Measurements from ENCODE around the gene UBL4A. TPM values are rescaled to one million over a fixed set of nuclear protein-coding genes. Genes with fewer than 3 reads are reported as not detected.

The UBL4A gene
- total RNA-seq, 2 experiments from 2014 or later: 44.5 to 47.3 TPM

DNA sequence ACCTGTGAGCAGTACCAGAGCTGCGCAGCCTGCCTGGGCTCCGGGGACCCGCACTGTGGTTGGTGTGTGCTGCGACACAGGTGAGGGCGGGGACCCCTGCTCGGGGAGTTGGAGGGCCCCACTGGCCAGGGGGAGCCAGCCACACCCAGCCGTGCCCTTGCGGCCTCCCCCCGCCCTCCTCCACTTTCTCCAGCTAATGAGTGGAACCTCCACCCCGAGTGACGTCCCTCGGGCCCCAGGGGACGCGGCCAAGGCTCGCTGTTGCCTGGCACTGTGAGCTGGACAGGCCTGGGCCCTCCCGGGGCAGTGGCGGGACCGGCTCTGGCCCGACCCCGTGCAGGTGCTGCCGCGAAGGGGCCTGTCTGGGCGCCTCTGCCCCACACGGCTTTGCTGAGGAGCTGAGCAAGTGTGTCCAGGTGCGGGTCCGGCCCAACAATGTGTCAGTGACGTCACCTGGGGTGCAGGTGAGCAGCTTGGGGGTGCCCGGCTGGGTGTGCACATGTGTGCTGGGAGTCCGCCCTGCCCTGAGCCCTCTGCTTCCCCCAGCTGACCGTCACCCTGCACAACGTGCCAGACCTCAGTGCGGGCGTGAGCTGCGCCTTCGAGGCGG is 22.7 kb downstream of the UBL4A start:
- H3K27ac Mint-ChIP-seq: no peak overlapping the region
- H3K4me3 Mint-ChIP-seq: no peak overlapping the region
- DNase-seq: no peak
- no peaks in the 10 kb centered on the region for H3K9me3 Mint-ChIP-seq
- no peaks in the 10 kb centered on the region for H3K27me3 Mint-ChIP-seq
- ChIA-PET CTCF (no interaction called here), POLR2A (no interaction called here)
- peaks cover 8% of the 10 kb centered on the region for H3K4me1 Mint-ChIP-seq
- H3K36me3 Mint-ChIP-seq (ENCODE audit: low read depth): peaks cover 6% of the 10 kb centered on the region

GRCh38 chrX:154462396-154462795 is 24.0 kb downstream of the UBL4A start:
- ChIA-PET POLR2A (no interaction called here), CTCF (no interaction called here)
- Mint-ChIP-seq H3K4me3 (no peak overlapping the region), H3K27me3 (no peaks in the 10 kb centered on the region), H3K27ac (no peak overlapping the region), H3K4me1 (peaks cover 9% of the 10 kb centered on the region), H3K9me3 (no peaks in the 10 kb centered on the region), H3K36me3 (ENCODE audit: low read depth) (peaks cover 5% of the 10 kb centered on the region)
- DNase-seq: no peak

- no peak overlapping the region for H3K4me3 Mint-ChIP-seq
- H3K27me3 Mint-ChIP-seq: no peaks in the 10 kb centered on the region
- POLR2A ChIA-PET: no interaction called here
- no peak for DNase-seq
- H3K36me3 Mint-ChIP-seq (ENCODE audit: low read depth): peaks cover 5% of the 10 kb centered on the region
- H3K27ac Mint-ChIP-seq: no peak overlapping the region
- peaks cover 13% of the 10 kb centered on the region for H3K4me1 Mint-ChIP-seq
- CTCF ChIA-PET: no interaction called here
- no peaks in the 10 kb centered on the region for H3K9me3 Mint-ChIP-seq
Measured at GRCh38 chrX:154460326-154460725, 26.1 kb downstream of the UBL4A start.

GRCh38 chrX:154459832-154460231 is 26.6 kb downstream of the UBL4A start:
- H3K27ac Mint-ChIP-seq: no peak overlapping the region
- H3K36me3 Mint-ChIP-seq (ENCODE audit: low read depth): peaks cover 5% of the 10 kb centered on the region
- no peak for DNase-seq
- CTCF ChIA-PET: interaction anchor here (0.8 kb wide), 1 partner anchor 67 kb away, joined by 3 read pairs; no protein-coding TSS in a partner anchor
- H3K4me3 Mint-ChIP-seq: no peak overlapping the region
- no peaks in the 10 kb centered on the region for H3K9me3 Mint-ChIP-seq
- no peaks in the 10 kb centered on the region for H3K27me3 Mint-ChIP-seq
- POLR2A ChIA-PET: interaction anchor here (1.4 to 1.9 kb wide), 4 partner anchors 17 to 67 kb away, joined by 4 to 11 read pairs (median 5); partner anchors contain the start of genes RPL10 and UBL4A
- H3K4me1 Mint-ChIP-seq: peaks cover 13% of the 10 kb centered on the region

DNA sequence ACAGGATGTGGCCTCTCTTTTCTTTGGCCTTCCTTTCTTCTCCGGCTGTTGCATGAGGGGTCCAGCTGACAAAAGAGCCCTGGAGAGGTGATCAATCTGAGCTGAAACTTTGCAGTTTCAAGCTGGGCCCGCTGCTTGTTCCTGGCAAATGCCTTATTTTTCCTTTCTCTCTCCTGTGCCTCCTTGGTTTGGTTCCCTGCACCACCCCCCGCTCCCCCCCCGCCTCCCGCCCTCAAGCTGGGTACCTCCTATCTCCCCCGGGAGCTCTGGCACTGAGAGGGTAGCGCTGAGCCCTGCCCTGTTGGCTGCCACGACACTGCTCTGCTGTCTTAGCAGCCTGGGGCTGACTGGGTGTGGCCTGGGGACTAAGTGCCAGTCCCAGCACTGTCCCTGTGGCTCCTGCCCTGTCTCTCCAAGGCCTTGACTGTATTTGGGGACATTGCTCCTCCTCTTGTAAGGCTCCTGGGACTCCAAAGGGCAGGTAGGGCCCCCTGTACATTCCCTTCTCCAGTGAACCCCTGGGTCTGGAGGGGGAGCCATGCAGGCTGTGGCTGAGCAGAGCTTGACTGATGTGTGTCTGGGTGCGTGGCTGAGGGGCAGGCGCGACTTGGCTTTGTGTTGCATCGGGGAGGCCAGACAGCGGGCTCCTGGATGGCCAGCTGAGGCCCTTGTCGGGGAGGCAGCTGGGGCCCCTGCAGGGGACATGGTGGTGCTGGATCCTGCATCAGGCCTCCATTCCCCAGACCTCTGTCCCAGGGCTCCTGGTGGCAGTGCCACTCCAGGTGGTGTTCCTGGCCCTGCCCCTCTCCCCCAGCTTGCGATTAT is 27.2 kb downstream of the UBL4A start:
- Mint-ChIP-seq H3K27ac (peak overlapping the region; percentile 63), H3K4me1 (peaks cover 13% of the 10 kb centered on the region), H3K36me3 (ENCODE audit: low read depth) (peaks cover 11% of the 10 kb centered on the region), H3K4me3 (peak overlapping the region; percentile 79), H3K9me3 (no peaks in the 10 kb centered on the region), H3K27me3 (no peaks in the 10 kb centered on the region)
- peak; percentile 28 for DNase-seq
- POLR2A ChIA-PET: interaction anchor here (0.9 to 2.6 kb wide), 10 partner anchors 15 to 85 kb away, joined by 3 to 14 read pairs (median 4); partner anchors contain the start of genes FAM50A, FLNA, RPL10 and SLC10A3
- CTCF ChIA-PET: interaction anchor here (0.6 to 0.8 kb wide), 2 partner anchors 68 to 162 kb away, joined by 3 read pairs; no protein-coding TSS in a partner anchor

- Mint-ChIP-seq H3K9me3 (no peaks in the 10 kb centered on the region), H3K27ac (peak within 1 kb of the TSS; percentile 88), H3K4me1 (peaks cover 13% of the 10 kb centered on the region), H3K36me3 (ENCODE audit: low read depth) (peaks cover 11% of the 10 kb centered on the region), H3K27me3 (no peaks in the 10 kb centered on the region), H3K4me3 (peak within 1 kb of the TSS; percentile 92)
- peak; percentile 62 for DNase-seq
- ChIA-PET POLR2A (interaction anchor here (0.9 to 2.6 kb wide), 14 partner anchors 15 to 84 kb away, joined by 3 to 14 read pairs (median 4); partner anchors contain the start of genes FAM50A, FLNA, RPL10 and SLC10A3), CTCF (interaction anchor here (0.6 kb wide), 1 partner anchor 161 kb away, joined by 3 read pairs; no protein-coding TSS in a partner anchor)
Measured at GRCh38 chrX:154458116-154458953, 28.1 kb downstream of the UBL4A start, which contains the start of gene PLXNA3. Gene PLXNA3 (plus strand): TSS chrX:154458281. CDS start chrX:154460184, 1,903 bp downstream.

DNA sequence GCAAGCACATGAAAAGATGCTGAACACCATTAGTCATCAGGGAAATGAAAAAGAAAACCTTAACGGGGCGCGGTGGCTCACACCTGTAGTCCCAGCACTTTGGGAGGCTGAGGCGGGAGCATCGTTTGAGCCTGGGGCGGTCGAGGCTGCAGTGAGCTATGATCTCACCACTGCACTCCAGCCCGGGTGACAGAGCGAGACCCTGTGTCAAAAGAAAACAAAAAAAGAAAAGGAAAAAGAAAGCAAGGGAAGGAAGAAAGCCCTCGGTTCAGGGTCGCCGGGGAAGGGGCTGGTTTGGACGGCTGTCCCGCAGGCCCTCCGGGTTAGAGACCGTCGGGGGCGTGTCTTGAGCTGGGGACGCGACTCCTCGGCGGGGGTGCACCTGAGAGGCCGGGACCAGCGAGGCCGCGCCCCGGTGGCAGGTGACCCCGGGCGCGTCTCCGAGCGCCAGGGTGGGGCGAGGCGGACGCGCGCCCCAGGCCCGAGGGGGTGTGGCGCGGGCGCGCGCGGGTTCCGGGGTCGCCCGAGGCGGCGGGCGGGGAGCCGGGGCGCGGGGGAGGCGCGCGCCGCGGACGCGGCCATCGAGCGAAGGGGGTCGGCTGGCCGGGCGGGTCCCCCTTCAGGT is 28.8 kb downstream of the UBL4A start:
- POLR2A ChIA-PET: interaction anchor here (1.0 to 2.6 kb wide), 6 partner anchors 16 to 84 kb away, joined by 3 to 14 read pairs (median 4); partner anchors contain the start of genes FLNA, RPL10, SLC10A3 and UBL4A
- CTCF ChIA-PET: no interaction called here
- H3K27me3 Mint-ChIP-seq: no peaks in the 10 kb centered on the region
- H3K9me3 Mint-ChIP-seq: no peaks in the 10 kb centered on the region
- H3K4me3 Mint-ChIP-seq: peak overlapping the region; percentile 92
- peak; percentile 61 for DNase-seq
- H3K27ac Mint-ChIP-seq: peak overlapping the region; percentile 88
- peaks cover 13% of the 10 kb centered on the region for H3K4me1 Mint-ChIP-seq
- peaks cover 13% of the 10 kb centered on the region for H3K36me3 Mint-ChIP-seq (ENCODE audit: low read depth)

DNA sequence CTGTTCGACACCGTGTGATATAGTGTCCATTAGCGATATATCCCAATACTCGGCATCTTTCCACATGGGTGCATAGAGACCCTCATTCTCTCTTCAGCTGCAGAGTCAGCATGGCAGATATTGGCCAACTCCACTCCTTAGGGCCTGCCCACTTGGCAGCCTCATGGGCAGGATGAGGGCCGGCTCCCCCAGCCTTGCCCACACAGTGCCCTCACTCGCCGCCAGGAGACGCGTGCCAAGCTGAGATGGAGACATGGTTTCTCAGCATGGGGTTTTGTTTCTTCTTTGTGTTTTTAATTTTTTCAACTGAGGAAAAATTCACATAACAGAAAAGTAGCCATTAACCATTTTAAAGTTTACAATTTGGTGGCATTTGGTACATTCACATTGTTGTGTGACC is 33.6 kb downstream of the UBL4A start:
- Mint-ChIP-seq H3K36me3 (ENCODE audit: low read depth) (peaks cover 20% of the 10 kb centered on the region), H3K27me3 (no peaks in the 10 kb centered on the region), H3K27ac (no peak overlapping the region), H3K9me3 (no peaks in the 10 kb centered on the region), H3K4me3 (no peak overlapping the region), H3K4me1 (peaks cover 5% of the 10 kb centered on the region)
- no peak for DNase-seq
- POLR2A ChIA-PET: no interaction called here
- CTCF ChIA-PET: no interaction called here

DNA sequence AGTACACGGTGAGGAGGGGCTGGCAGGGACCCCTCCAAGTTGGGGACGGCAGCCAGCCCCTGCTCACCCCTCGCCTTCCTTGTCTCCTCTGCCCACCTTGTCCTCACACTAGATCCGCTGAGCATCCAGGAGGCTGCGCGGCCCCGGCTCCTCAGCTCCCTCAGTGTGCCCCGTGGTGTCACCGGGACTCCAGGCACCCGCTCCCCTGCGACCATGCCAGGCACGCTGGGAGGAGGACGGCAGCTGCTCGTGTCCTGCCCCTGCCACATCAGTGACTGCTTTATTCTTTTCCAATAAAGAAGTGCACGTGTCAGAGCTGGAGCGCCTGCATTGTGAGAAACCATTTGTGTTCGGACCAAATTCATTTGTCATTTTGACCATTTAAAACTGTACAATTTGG is 36.1 kb downstream of the UBL4A start:
- ChIA-PET POLR2A (interaction anchor here (1.3 kb wide), 1 partner anchor 14 kb away, joined by 3 read pairs; no protein-coding TSS in a partner anchor), CTCF (no interaction called here)
- DNase-seq: no peak
- no peaks in the 10 kb centered on the region for H3K27me3 Mint-ChIP-seq
- H3K4me3 Mint-ChIP-seq: no peak overlapping the region
- peaks cover 29% of the 10 kb centered on the region for H3K36me3 Mint-ChIP-seq (ENCODE audit: low read depth)
- no peak overlapping the region for H3K27ac Mint-ChIP-seq
- peaks cover 9% of the 10 kb centered on the region for H3K4me1 Mint-ChIP-seq
- H3K9me3 Mint-ChIP-seq: no peaks in the 10 kb centered on the region

- no peak overlapping the region for H3K27ac Mint-ChIP-seq
- H3K9me3 Mint-ChIP-seq: no peaks in the 10 kb centered on the region
- no peak overlapping the region for H3K4me3 Mint-ChIP-seq
- peaks cover 14% of the 10 kb centered on the region for H3K4me1 Mint-ChIP-seq
- POLR2A ChIA-PET: interaction anchor here (1.3 kb wide), 1 partner anchor 14 kb away, joined by 3 read pairs; no protein-coding TSS in a partner anchor
- CTCF ChIA-PET: interaction anchor here (0.7 kb wide), 1 partner anchor 463 kb away, joined by 3 read pairs; no protein-coding TSS in a partner anchor
- peaks cover 28% of the 10 kb centered on the region for H3K36me3 Mint-ChIP-seq (ENCODE audit: low read depth)
- H3K27me3 Mint-ChIP-seq: no peaks in the 10 kb centered on the region
- no peak for DNase-seq
Measured at GRCh38 chrX:154449618-154450017, 36.8 kb downstream of the UBL4A start.

DNA sequence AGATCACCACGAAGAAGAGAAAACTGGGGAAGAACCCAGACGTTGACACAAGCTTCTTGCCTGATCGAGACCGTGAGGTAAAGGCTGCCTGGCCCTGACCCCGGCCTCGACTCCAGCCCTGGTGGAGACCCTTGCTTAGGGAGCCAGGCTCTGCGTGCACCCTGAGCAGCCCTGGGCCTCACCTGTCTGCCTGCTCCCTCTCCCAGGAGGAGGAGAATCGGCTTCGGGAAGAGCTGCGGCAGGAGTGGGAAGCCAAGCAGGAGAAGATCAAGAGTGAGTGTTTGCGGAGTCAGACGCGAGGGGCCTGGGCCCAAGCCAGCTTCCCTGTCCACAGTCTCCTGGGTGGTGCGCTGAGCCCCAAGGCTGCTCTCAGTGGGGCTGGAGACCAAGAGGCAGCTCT is 37.9 kb downstream of the UBL4A start:
- Mint-ChIP-seq H3K4me3 (no peak overlapping the region), H3K36me3 (ENCODE audit: low read depth) (peaks cover 23% of the 10 kb centered on the region), H3K27me3 (no peaks in the 10 kb centered on the region), H3K4me1 (peaks cover 15% of the 10 kb centered on the region), H3K27ac (no peak overlapping the region), H3K9me3 (no peaks in the 10 kb centered on the region)
- ChIA-PET CTCF (no interaction called here), POLR2A (no interaction called here)
- no peak for DNase-seq

DNA sequence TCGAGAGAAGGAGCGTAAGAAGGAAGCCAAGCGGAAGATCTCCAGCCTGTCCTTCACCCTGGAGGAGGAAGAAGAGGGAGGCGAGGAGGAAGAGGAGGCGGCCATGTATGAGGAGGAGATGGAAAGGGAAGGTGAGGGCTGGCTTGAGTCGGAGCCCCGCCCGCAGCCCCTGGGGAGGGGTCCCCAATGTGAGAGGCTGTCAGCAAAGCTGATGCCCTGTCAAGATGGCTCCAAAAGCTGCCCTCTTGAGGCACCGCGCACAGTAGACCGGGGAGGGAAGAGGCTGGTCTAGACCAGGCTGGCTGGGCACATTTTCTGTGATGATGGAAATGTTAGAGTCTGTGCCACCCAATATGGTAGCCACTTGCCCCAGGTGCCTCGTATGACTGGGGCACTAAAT is 40.0 kb downstream of the UBL4A start:
- POLR2A ChIA-PET: no interaction called here
- Mint-ChIP-seq H3K4me1 (peaks cover 22% of the 10 kb centered on the region), H3K36me3 (ENCODE audit: low read depth) (peaks cover 23% of the 10 kb centered on the region), H3K9me3 (no peaks in the 10 kb centered on the region), H3K4me3 (no peak overlapping the region), H3K27me3 (no peaks in the 10 kb centered on the region), H3K27ac (no peak overlapping the region)
- no peak for DNase-seq
- CTCF ChIA-PET: no interaction called here

Measured in activated CD4-positive, alpha-beta memory T cell treated with anti-CD3 and anti-CD28 coated beads, Interleukin-2, amount 10 ng/mL, durations not matched to agents 7 days and 5 days (primary cell).